Hematopoietic multipotent progenitor cell treated with erythropoietin and hydrocortisone succinate and interleukin-3 and kit ligand, for 8 days (in vitro differentiated cells): ENCODE data around the gene LAPTM4A.

ENCODE experiments used
- DNase-seq: peaks from one replicate; pipeline ENCODE4 v3.0.0-alpha.2; 2015

LAPTM4A gene

GRCh38 chr2:20074901-20075300 is 23.5 kb upstream of the LAPTM4A start:
- no peak for DNase-seq

GRCh38 chr2:20074046-20074648 is 22.7 kb upstream of the LAPTM4A start:
- DNase-seq, result peak; percentile 94

- DNase-seq, result no peak
Measured at GRCh38 chr2:20073460-20073859, 22.0 kb upstream of the LAPTM4A start.

DNA sequence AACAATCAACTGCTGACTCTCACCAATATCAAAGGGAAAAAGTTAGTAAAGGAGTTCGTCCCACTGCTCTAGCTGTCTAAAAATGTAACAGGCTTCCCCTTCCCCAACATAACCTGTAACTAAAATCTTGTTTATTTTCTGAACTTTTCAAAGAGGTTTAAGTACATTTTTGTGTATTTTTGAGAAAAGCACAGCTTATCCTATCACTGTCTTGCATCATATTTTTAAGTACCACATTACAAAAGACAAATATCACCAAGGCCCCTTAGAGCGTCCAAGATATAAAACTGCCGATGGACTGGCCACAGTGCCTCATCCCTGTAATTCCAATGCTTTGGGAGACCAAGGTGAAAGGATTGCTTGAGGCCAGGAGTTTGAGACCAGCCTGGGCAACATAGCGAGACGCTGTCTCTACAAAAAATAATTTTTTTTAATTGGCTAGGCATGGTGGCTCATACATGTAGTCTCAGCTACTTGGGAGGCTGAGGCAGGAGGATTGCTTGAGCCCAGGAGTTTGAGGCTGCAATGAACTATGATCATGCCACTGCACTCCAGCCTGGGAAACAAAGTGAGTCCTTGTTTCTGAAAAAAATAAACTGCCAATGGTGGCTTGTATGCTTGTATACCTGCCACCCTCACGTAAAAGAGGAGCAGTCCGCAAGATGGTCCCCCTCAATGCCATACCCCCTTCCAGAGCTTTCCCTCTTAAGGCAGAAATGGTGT is 21.2 kb upstream of the LAPTM4A start:
- no peak for DNase-seq

DNA sequence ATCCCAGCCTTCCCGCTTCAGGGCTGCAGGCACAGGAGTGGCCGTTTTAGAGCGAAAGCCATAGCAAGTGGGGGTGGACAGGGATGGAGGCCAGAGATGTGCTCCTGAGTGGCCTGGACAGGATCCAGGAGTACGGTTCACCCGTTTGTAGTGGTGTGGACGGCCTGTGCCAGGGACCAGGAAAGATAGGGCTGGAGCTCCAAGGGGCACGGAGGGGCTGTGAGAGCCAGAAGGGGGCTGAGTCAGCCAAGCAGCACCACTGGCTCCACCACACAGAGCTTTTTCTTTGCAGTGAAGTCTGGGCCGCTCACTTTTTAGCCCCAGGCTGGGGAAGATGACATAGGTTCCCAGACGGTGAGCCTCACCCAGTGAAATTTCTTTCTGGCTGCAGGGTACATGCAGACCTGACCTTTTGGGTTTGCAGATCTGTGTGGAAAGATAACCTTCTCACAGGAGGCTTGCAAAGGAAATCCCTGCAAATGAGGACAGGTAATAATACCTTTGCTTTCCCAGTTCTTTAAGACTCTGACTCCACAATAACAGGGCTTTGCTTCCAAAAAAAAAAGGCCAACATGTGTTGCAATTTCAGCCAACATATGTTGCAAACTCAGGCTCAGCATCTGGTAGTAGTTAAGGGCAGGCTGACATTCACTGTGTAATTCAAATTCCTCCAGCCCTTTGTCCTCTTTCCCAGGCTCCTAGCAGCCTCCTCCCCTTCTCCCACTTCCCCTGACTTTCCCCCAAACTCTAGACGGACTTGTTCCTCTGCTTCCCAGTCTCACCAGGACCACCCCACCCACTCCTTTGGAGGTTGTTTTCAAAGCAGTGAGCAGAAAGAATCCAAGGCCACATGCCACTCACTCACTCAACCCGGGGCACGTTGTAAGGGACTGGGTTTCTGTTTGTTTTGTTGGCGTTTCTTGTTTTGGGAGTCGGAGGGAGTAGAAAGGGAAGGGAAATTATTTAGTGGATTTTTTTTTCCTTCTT is 20.3 kb upstream of the LAPTM4A start:
- DNase-seq, result no peak

DNA sequence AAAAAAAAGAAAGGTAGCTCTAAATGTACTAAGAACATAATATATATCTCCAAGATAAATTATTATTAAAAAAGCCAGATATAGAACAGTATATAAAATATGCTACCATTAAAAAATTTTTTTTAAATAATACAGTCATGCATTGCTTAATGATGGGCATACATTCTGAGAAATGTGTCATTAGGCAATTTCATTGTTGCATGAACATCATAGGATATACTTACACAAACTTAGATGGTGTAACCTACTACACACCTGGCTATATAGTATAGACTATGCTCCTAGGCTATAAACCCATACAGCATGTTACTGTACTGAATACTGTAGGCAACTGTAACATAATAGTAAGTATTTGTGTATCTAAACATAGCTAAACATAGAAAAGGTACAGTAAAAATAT is 18.3 kb upstream of the LAPTM4A start:
- DNase-seq, result no peak

DNA sequence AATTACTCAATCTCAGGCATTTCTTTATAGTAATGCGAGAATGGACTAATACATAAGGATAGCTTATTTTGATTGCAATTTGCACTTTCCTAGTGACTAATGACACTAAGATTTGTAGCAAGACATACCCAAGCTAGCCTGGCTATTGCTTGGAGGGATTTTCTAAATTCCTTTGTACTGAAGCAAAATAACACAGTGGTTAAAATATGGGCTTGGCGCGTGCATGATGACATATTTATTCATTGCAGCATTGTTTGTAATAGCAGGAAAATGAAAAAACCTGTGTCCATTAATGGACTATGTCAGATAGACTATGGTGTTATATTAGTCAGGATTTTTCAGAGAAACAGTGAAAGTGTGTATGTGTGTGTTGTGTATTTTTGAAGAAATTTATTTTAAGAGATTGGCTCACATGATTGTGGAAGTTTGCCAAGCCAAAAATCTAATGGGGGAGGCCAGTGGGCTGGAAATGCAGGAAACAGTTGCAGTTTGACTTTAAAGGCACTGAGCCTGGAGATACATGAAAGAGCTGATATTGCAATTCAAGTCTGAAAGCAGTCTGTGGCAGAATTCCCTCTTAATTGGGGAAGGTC is 16.7 kb upstream of the LAPTM4A start:
- no peak for DNase-seq

- DNase-seq, result peak; percentile 93
Measured at GRCh38 chr2:20065885-20066602, 14.6 kb upstream of the LAPTM4A start.

DNA sequence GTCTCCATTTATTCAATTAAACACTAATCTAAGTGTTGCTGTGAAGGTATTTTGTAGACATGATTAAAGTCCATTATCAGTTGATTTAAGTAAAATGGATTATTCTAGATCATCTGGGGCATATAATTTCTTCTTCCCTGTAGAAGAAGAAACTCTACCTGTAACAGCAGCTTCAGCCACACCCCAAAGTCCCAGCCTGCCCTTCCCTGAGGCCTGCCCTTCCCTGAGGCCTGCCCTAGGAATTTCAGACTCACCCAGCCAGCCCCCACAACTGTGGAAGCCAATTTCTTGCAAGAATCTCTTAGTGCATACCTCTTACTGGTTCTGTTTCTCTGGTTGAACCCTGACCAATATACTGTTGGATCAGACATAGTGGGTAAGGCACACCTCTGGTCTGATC is 13.4 kb upstream of the LAPTM4A start:
- DNase-seq, result no peak

GRCh38 chr2:20064421-20064820 is 13.0 kb upstream of the LAPTM4A start:
- DNase-seq, result no peak

DNA sequence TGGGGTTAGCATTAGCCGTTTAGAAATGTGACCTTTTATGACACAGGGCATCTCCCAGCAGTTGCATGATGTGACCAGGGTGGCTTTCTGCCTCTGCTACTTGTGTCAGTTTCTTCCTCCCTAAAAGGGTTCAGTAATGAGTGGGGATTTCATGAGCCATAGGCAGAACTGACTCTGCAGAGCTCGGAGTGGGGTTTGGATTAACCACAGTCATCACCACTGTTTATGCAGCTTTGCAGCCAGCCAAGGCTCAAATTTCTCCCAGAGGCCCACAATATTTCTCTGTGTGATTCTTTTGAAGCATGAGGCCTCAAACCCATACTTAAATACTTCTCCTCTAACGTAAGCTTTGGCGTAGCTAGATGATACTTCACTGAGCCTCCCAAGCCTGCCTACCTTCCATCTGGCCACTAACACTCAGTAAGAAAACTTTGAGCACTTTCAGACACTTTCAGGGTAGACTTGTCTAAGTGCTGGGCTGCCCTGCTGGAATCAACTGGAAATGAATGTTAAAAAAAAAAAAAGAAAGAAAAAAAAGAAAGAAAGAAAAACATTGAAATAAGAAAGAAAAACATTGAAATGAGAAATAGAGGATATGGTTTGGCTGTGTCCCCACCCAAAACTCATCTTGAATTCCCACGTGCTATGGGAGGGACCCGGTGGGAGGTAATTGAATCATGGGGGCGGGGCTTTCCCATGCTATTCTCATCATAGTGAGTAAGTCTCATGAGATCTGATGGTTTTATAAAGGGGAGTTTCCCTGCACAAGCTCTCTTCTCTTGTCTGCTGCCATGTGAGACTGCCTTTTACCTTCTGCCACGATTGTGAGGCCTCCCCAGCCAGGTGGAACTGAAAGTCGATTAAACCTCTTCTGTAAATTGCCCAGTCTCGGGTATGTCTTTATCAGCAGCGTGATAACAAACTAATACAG is 11.5 kb upstream of the LAPTM4A start:
- DNase-seq, result no peak

DNA sequence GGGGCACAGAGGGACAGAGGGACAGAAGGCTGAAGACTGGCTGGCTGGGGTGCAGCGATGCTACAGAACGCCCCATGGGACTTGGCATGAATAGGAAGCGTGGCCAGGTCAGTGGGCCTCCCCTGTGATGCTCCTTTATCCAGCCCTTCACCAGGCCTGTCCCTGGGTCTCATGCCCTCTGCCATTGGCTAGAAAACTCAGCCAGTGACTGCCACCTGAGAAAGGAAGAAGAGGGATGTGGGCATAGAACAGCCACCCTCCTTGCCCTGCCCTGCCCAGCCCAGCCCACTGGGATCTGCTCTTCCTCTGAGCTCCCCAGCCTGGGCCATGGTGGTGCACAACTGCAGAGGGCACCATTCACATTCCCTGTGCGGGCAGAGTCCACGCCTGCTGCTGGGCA is 10.5 kb upstream of the LAPTM4A start:
- no peak for DNase-seq

GRCh38 chr2:20061476-20061875 is 10.0 kb upstream of the LAPTM4A start:
- no peak for DNase-seq

DNA sequence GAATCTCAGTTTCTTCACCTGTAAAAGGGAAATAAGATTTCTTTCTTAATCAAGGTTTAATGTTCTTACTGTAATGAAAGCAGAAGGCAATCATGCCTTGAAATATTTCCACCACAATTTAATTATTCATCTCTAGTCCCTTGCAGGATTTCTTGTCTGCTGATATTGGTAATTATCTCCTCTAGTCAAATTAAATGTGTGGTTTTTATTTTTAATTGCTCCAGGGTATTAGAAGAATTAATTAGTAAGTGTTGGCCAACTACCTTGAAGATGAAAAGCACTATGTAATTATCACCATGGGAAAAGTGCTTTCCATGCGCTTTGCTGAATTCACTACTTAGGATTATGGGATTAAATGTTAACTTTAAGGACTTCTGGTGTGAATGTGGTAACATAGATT is 8.7 kb upstream of the LAPTM4A start:
- DNase-seq, result no peak

DNA sequence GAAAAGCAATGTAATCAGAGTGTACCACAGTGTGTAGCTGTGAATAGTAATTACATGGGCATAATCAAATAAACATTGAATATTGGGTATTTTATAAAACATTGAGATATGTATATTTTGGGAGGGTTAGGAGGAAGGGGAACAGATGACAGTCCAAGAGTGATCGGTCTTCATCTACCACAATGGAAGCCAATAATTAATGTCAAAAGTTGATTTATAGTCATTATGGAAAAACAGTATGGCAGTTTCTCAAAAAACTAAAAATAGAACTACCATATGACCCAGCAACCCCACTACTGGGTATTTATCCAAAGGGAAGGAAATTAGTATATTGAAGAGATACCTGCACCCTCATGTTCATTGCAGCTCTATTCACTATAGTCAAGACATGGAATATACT is 5.8 kb upstream of the LAPTM4A start:
- no peak for DNase-seq

GRCh38 chr2:20054931-20055330 is 3.5 kb upstream of the LAPTM4A start:
- no peak for DNase-seq

DNA sequence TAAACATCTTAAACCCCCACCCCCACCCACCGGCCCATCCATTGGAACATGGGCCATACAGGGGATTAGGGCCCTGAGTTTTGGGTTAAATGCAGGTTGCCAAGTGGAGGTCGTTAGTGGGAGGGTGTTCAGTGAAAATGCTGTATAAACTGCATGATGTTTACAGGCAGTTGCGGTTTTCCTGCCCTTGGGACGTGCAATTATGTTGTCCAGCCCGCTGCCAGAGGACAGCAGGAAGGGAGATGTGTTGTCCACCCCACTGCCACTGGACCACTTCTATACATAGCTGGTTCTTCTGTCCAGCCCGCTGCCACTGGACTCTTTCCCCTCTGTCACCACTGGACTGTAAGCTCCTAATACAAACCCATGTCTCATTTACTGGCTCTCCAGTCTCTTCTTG is 2.7 kb upstream of the LAPTM4A start:
- DNase-seq, result no peak

DNA sequence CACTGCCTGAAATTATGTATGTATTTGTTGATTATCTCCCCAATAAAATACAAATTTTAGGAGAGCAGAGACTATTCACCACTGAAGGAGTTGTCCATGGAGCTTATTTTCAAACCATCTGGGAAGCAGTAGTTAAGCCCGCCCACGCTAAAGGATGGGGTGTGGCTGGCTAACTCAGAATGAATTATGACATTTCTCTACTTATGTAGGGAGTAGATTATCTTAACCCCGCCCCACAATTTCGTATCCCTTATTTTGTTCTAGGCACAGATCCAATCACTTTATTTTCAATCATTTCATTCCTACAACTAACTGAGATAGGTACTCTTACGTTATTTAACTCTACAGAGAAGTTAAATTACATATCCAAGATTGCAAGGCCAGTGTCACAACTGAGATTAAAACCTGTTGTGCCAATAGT is 1.4 kb upstream of the LAPTM4A start:
- peak; percentile 89 for DNase-seq

GRCh38 chr2:20052229-20052851 is 912 bp upstream of the LAPTM4A start:
- DNase-seq, result peak; percentile 7

DNA sequence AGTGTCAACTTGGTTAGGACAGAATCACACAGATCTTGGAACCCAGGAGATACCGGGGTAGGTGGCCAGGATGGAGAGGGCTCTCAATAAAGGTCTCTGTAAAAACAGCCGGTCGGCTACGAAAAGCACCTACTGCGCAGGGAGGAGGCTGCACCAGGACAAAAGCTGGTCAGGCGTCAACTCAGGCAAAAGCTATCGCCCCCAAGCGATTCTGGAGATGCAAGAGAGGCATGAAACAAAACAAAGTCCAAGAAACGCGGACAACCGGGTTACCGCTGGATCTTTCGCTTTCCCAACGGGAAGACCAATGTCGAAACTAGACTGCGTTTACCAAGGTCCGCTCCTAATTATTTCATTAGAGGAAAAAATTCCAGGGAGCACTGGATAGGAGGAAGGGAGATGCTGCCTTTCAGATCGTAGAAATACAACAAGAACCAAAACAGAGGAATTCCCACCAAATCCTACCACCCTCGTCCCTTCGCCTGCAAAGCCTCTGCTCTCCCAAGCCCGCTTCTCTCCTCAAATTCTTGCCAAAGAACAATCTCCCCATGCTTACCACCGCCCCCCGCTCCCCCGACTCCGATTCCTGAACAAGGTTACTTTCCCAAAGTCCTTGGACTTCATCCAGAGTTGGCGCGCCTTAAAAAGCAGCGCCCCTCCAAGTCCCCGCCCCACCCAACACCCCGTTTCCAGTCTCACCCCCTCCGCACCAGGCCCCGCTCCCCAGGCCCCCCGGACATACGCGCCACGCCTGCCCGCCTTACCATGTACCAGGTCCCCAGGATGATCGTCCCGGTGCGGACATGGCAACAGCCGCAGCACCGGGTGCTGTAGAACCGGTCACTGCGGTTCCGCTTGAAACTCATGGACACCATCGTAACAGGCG is 539 bp downstream of the LAPTM4A start:
- peak; percentile 68 for DNase-seq
